Measurements from ENCODE around the gene ECHDC3.

Gene ECHDC3

GRCh38 chr10:11793762-11794479 is 51.7 kb downstream of the ECHDC3 start (continued):
- TF ChIP-seq PBX3 (CRISPR knock-in tag; IDR thresholded peaks at IDR 0.05) (no peak), ZBTB10 (tag by site-specific recombination; IDR thresholded peaks at IDR 0.05) (no peak), ZFHX2 (tag by site-specific recombination; conservative IDR thresholded peaks at IDR 0.05) (no peak), ZNF530 (tag by site-specific recombination; IDR thresholded peaks at IDR 0.05; ENCODE audit: low read depth) (no peak), ZNF843 (tag by site-specific recombination; IDR thresholded peaks at IDR 0.05) (no peak), AEBP2 (tag by site-specific recombination; IDR thresholded peaks at IDR 0.05; ENCODE audit: borderline replicate concordance) (no peak), EGR2 (tag by site-specific recombination; IDR thresholded peaks at IDR 0.05; ENCODE audit: low read depth) (no peak), ZBTB20 (tag by site-specific recombination; IDR thresholded peaks at IDR 0.05) (no peak), ZNF121 (tag by site-specific recombination; IDR thresholded peaks at IDR 0.05) (no peak)

GRCh38 chr10:11794566-11794965 is 52.4 kb downstream of the ECHDC3 start:
- TF ChIP-seq MEIS1 (CRISPR knock-in tag; IDR thresholded peaks at IDR 0.05; ENCODE audit: borderline replicate concordance) (no peak), MZF1 (tag by site-specific recombination; IDR thresholded peaks at IDR 0.05; ENCODE audit: borderline replicate concordance) (no peak), KLF17 (tag by site-specific recombination; IDR thresholded peaks at IDR 0.05) (no peak), PRDM10 (tag by site-specific recombination; IDR thresholded peaks at IDR 0.05) (no peak), KLF8 (tag by site-specific recombination; IDR thresholded peaks at IDR 0.05) (no peak), ZNF624 (tag by site-specific recombination; IDR thresholded peaks at IDR 0.05) (no peak), ZNF530 (tag by site-specific recombination; IDR thresholded peaks at IDR 0.05; ENCODE audit: low read depth) (no peak), KLF9 (tag by site-specific recombination; IDR thresholded peaks at IDR 0.05; ENCODE audit: low read depth) (no peak), ZNF426 (tag by site-specific recombination; IDR thresholded peaks at IDR 0.05) (no peak), ZNF785 (tag by site-specific recombination; IDR thresholded peaks at IDR 0.05) (no peak), KLF1 (tag by site-specific recombination; IDR thresholded peaks at IDR 0.05) (no peak)
- no peak overlapping the region for H3K4me3 ChIP-seq (ENCODE audit: low read depth, low read length)

More at GRCh38 chr10:11794566-11794965, 52.4 kb downstream of the ECHDC3 start:
- H3K4me1 ChIP-seq (ENCODE audit: control insufficient read depth, insufficient read depth, low read length): no peaks in the 10 kb centered on the region
- no peaks in the 10 kb centered on the region for H3K9me3 ChIP-seq (ENCODE audit: control insufficient read depth, insufficient read depth, low read depth, low read length)
- no peak overlapping the region for H3K27ac ChIP-seq (ENCODE audit: extremely low read depth, low read depth, low read length)
- CTCF ChIA-PET: interaction anchor here (0.5 to 4.2 kb wide), 8 partner anchors 12 to 420 kb away, joined by 3 to 34 read pairs (median 6); no protein-coding TSS in a partner anchor
- POLR2A ChIA-PET: interaction anchor here (0.6 kb wide), 1 partner anchor 24 kb away, joined by 3 read pairs; no protein-coding TSS in a partner anchor
- H3K36me3 ChIP-seq (ENCODE audit: control insufficient read depth in 2 of 2, insufficient read depth in 1 of 2, low read length in 2 of 2): no peaks in the 10 kb centered on the region

All from HEK293 (cell line).